HepG2 (cell line): Measurements from ENCODE around the gene CDK2AP2. TPM values are rescaled to one million over a fixed set of nuclear protein-coding genes. Genes with fewer than 3 reads are reported as not detected.

ENCODE experiments used
- BCLAF1 ChIP-seq: fragments of 450-650 bp; IDR thresholded peaks from 2 replicates; pipeline ENCODE4 v1.6.1; 2017; ENCODE audit warnings: mild to moderate bottlenecking
- BRF2 ChIP-seq: sonication (generic); formaldehyde crosslinking; IDR thresholded peaks from 2 replicates; pipeline ENCODE4 v1.8.1; 2022; ENCODE audit warnings: mild to moderate bottlenecking, missing genetic modification reagents
- HMGA1 ChIP-seq: sonication (generic); formaldehyde crosslinking; conservative IDR thresholded peaks from 2 replicates; pipeline ENCODE4 v1.4.0; 2020; ENCODE audit warnings: missing genetic modification reagents
- ISL2 ChIP-seq: sonication (generic); formaldehyde crosslinking; IDR thresholded peaks from 2 replicates; pipeline ENCODE4 v1.5.0; 2020; ENCODE audit warnings: missing genetic modification reagents
- NBN ChIP-seq: fragments of 450-650 bp; conservative IDR thresholded peaks from 2 replicates; pipeline ENCODE4 v1.6.1; 2017
- PCBP1 ChIP-seq: fragments of 200-400 bp; formaldehyde crosslinking; IDR thresholded peaks from 2 replicates; pipeline ENCODE4 v1.6.1; 2017; ENCODE audit warnings: mild to moderate bottlenecking, low read depth, low read length, borderline replicate concordance
- PITX1 ChIP-seq: sonication (generic); formaldehyde crosslinking; IDR thresholded peaks from 2 replicates; pipeline ENCODE4 v1.5.1; 2020; ENCODE audit warnings: mild to moderate bottlenecking, missing genetic modification reagents
- RBM39 ChIP-seq: fragments of 200-400 bp; formaldehyde crosslinking; IDR thresholded peaks from one replicate; pipeline ENCODE4 v1.6.1; 2018; ENCODE audit warnings: antibody characterized with exemption, mild to moderate bottlenecking, low read depth, low read length; ENCODE audit not compliant: poor library complexity, severe bottlenecking
- SRY ChIP-seq: sonication (generic); formaldehyde crosslinking; IDR thresholded peaks from 2 replicates; pipeline ENCODE4 v1.8.0; 2022; ENCODE audit warnings: mild to moderate bottlenecking, missing genetic modification reagents
- THAP11 ChIP-seq: IDR thresholded peaks from 2 replicates; pipeline ENCODE4 v1.6.1; 2016; ENCODE audit warnings: missing biosample characterization, missing genetic modification reagents
- ZFP82 ChIP-seq: sonication (generic); formaldehyde crosslinking; IDR thresholded peaks from 2 replicates; pipeline ENCODE4 v1.5.1; 2020; ENCODE audit warnings: mild to moderate bottlenecking, missing genetic modification reagents, borderline replicate concordance
- ZKSCAN5 ChIP-seq: sonication (generic); formaldehyde crosslinking; IDR thresholded peaks from 2 replicates; pipeline ENCODE4 v1.5.1; 2020; ENCODE audit warnings: mild to moderate bottlenecking, missing genetic modification reagents
- ZMAT3 ChIP-seq: sonication (generic); formaldehyde crosslinking; conservative IDR thresholded peaks from 2 replicates; pipeline ENCODE4 v1.7.0; 2021; ENCODE audit warnings: missing genetic modification reagents
- ZNF17 ChIP-seq: sonication (generic); formaldehyde crosslinking; IDR thresholded peaks from 2 replicates; pipeline ENCODE4 v1.5.0; 2020; ENCODE audit warnings: mild to moderate bottlenecking, missing genetic modification reagents
- ZNF510 ChIP-seq: sonication (generic); formaldehyde crosslinking; IDR thresholded peaks from 2 replicates; pipeline ENCODE4 v1.4.0; 2020; ENCODE audit warnings: low read depth, mild to moderate bottlenecking, missing genetic modification reagents
- ZNF598 ChIP-seq: sonication (generic); formaldehyde crosslinking; IDR thresholded peaks from 2 replicates; pipeline ENCODE4 v1.5.1; 2020; ENCODE audit warnings: mild to moderate bottlenecking, missing genetic modification reagents, borderline replicate concordance
- ZNF609 ChIP-seq: sonication (generic); formaldehyde crosslinking; IDR thresholded peaks from 2 replicates; pipeline ENCODE4 v1.4.0; 2020; ENCODE audit warnings: mild to moderate bottlenecking, missing genetic modification reagents, borderline replicate concordance
- ZNF839 ChIP-seq: sonication (generic); formaldehyde crosslinking; IDR thresholded peaks from 2 replicates; pipeline ENCODE4 v1.4.0; 2020; ENCODE audit warnings: missing genetic modification reagents, mild to moderate bottlenecking, borderline replicate concordance
- polyA plus RNA-seq, 8 experiments: library from polyadenylated mRNA; depleted of rRNA in 3 of 8; stranded (reverse) in 7 of 8; unstranded in 1 of 8; fragments of >200 nt; fragmentation: Illumina TruSeq in 4 of 8; extraction: Trizol in 4 of 8; gene quantifications; 2 replicates each; pipeline versions ENCODE4 v1.2.1 to v1.2.3, GENCODE V29; 2011 to 2016; ENCODE audit warnings: low read depth in 4 of 8, missing spikeins in 1 of 8, mixed read lengths in 1 of 8; ENCODE audit not compliant: insufficient read depth in 1 of 8
- total RNA-seq, 5 experiments: library from RNA; depleted of rRNA; stranded (reverse); fragments of >200 nt; fragmentation: Illumina TruSeq; extraction: Trizol; gene quantifications; 2 replicates each; pipeline ENCODE4 v1.2.3, GENCODE V29; 2016; ENCODE audit warnings: low read depth in 1 of 5

CDK2AP2 gene
- total and polyA plus RNA-seq, 2 of the 13 experiments (the other 11 are each of a cell fraction or from before 2014, with no cell fraction given) = 15.0 to 23.2 TPM

- no peak for TF ChIP-seq NBN
- peak; percentile 86 for TF ChIP-seq SRY
- no peak for TF ChIP-seq ZKSCAN5
- no peak for TF ChIP-seq ZNF510 (CRISPR knock-in tag)
- no peak for TF ChIP-seq ISL2 (CRISPR knock-in tag)
- no peak for TF ChIP-seq ZNF609 (CRISPR knock-in tag)
- 0 out of 2 replicates have a peak, but pooled peaks have one; percentile 1 for TF ChIP-seq PCBP1
- TF ChIP-seq BRF2 = no peak
- peak; percentile 84 for TF ChIP-seq RBM39
- TF ChIP-seq ZNF598 = peak; percentile 24; the same call in 1 of the 2 replicates
- TF ChIP-seq BCLAF1 = no peak
- TF ChIP-seq THAP11 (CRISPR knock-in tag) = peak; percentile 83; the same call in 1 of the 2 replicates
- TF ChIP-seq ZFP82 (CRISPR knock-in tag) = no peak
- 0 out of 2 replicates have a peak, but pooled peaks have one; percentile 15 for TF ChIP-seq ZMAT3 (CRISPR knock-in tag)
- no peak for TF ChIP-seq PITX1 (CRISPR knock-in tag)
- no peak for TF ChIP-seq ZNF839 (CRISPR knock-in tag)
- no peak for TF ChIP-seq HMGA1 (CRISPR knock-in tag)
- TF ChIP-seq ZNF17 (CRISPR knock-in tag) = no peak
These were observed at the start of gene CDK2AP2 (continued) for GRCh38 chr11:67507864-67508485.
